Kidney glomerular epithelial cell (primary cell): Measurements from ENCODE around the gene PLA2G4C.
"Not testable (repeated sequence)": the region's sequence is repeated elsewhere in the genome, so short reads cannot be mapped to it uniquely, and the experiment has no call there.

ENCODE experiments used
- DNase-seq: peaks from one replicate; lab custom pipeline; 2025; lab: John Stamatoyannopoulos, UW

The PLA2G4C gene

DNA sequence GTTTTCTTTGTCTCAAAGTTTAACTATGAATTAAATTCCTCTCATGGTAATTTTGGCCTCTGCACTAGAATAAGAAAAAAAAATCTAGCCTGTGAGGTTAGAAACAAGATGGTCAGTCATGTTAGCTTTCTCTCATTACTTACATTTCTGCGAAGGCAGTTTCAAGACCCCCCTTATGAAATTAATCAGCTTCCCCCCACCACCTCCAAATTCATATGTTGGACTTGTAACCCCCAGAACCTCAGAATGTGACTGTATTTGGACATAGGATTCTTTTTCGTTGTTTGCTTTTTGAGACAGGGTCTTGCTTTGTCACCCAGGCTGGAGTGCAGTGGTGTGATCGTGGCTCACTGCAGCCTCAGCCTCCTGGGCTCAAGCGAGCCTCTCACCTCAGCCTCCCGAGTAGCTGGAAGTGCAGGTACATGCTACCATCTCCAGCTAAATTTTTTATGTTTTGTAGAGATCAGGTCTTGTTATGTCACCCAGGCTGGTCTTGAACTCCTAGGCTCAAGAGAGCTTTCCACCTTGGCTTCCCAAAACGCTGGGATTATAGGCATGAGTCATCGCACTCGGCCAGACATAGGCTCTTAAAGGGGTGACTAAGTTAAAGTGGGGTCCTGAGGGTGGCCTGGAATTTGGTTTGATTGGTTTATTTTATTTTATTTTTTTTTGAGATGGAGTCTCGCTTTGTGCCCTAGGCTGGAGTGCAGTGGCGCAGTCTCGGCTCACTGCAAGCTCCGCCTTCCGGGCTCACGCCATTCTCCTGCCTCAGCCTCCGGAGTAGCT lies 1.4 kb downstream of the PLA2G4C start:
- no peak for DNase-seq

GRCh38 chr19:48103922-48104321 lies 6.7 kb downstream of the PLA2G4C start:
- DNase-seq = no peak

DNA sequence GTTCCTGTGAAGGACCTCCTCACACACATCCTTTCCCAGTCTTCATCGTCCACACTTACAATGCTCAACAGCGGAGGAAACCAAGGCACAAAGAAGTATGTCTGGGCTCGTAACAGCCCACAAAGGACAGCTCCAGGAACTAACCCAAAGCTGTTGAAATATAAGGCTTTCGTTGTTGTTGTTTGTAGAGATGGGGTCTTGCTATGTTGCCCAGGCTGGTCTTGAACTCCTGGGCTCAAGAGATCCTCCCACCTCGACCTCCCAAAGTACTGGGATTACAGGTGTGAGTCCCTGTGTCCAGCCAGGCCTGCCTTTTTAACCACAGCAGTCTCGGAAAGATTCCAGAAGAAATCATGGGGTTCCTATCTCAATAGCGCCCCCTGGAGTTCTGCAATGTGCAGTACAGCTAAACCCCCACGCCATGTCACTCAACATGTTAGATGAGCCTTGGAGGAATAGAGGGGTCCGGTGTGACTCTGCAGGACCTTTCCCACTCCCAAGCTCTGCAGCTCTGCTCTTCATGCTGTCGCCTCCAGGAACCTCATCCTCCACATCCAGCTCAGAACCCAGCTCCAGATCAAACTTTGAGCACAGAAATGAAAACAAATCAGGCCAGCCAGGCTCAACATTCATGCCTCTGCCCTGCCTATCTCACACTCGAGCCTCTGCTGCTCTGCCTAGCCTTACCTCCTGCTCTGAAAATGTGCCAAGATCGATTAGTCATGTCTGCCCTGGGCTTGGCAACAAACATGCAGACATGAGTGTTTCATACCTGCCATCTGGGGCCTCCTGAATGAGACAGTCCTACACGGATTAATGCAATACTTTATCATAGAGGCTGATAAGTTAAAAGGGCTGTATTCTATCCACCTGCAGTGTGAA lies 7.5 kb downstream of the PLA2G4C start:
- no peak for DNase-seq

GRCh38 chr19:48095612-48096175 lies 14.9 kb downstream of the PLA2G4C start:
- DNase-seq = no peak

DNA sequence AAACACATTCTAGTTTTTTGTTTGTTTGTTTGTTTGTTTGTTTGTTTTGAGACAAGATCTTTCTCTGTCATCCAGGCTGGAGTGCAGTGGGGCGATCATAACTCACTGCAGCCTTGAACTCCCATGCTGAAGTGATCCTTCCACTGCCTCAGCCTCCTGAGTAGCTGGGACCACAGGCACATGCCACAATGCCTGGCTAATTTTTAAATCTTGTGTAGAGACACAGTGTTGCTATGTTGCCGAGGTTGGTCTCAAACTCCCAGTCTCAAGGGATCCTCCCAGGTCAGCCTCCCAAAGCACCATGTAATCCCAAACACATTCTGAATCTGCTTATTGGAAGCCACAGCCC lies 15.8 kb downstream of the PLA2G4C start:
- DNase-seq = no peak

DNA sequence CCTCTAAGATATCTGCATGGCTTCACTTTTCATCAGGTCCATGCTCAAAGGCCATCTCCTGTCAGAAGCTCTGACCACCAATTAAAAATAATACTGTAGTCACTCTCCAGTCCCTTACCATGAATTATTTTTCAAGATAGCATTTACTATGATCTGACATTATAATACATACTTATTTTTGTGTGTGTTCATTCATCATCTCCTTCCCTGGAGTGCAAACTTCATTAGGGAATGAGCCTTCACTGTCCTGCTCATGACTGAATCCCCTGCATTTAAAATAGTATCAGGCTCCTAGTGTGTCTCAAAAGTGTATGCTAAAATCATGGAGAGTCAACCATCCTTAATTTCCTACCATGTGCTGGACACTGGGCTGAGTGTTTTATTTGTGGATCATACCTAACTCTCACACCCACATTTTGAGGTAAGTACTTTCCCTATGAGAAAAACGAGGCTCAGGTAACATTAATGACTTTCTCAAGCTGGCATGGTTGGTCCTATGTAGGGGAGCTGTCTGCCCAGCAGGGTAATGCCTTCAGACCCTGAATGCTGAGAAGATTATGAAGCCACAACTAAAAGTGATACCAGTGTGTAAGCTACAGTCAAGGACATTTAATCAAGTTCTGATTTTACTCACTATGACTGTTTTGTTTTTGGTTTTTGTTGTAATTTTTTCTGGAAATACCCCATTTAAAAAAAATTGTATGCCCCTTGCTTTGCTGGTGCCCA lies 16.3 kb downstream of the PLA2G4C start:
- DNase-seq = no peak

GRCh38 chr19:48091111-48091718 lies 19.4 kb downstream of the PLA2G4C start:
- DNase-seq = not testable (repeated sequence)

- no peak for DNase-seq
Observed at GRCh38 chr19:48090281-48090802, 20.3 kb downstream of the PLA2G4C start.

DNA sequence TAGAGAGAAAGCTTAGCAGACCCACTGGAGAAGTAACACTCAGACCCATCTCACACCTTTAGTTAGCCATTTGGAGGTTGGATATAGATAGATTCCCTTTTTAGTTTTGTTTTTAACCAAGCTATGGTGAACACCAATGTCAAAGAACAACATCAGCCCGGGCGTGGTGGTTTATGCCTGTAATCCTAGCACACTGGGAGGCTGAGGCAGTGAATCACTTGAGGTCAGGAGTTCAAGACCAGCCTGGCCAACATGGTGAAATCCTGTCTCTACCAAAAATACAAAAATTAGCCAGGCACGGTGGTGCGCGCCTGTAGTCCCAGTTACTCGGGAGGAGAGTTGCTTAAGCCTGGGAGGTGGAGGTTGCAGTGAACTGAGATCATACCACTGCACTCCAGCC lies 21.6 kb downstream of the PLA2G4C start:
- DNase-seq = not testable (repeated sequence)

GRCh38 chr19:48085904-48086864 lies 24.4 kb downstream of the PLA2G4C start:
- no peak for DNase-seq

GRCh38 chr19:48085076-48085475 lies 25.5 kb downstream of the PLA2G4C start:
- no peak for DNase-seq

DNA sequence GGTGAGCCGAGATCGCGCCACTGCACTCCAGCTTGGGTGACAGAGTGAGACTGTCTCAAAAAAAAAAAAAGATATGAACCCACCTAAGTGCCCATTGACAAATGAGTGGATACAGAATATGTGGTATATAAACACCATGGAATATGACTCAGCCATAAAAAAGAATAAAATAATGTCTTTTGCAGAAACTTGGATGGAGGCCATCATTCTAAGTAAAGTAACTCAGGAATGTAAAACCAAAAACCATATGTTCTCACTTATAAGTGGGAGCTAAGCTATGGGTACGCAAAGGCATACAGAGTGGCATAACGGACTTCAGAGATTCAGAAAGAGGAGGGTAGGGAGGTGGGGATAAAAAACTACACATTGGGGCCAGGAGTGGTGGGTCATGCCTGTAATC lies 29.5 kb downstream of the PLA2G4C start:
- no peak for DNase-seq

GRCh38 chr19:48070177-48070769 lies 40.3 kb downstream of the PLA2G4C start:
- DNase-seq = not testable (repeated sequence)

DNA sequence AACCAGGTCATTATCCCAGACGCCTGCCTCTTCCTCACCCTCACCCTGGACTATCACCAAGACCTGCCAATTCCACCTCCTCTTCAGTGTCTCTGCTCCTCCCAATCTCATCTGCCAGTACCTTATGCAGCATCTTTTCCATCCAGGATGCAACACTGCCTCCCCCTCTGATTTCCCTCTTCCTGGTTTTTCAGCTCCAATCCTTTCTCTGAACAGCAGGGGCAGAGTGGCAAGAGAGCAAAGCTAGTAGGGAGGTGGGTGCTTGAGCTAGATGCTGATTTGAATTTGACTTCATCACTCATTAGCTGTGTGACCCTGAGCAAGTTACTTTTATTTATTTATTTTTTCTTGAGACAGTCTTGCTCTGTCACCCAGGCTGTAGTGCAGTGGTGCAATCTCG lies 41.2 kb downstream of the PLA2G4C start:
- no peak for DNase-seq

DNA sequence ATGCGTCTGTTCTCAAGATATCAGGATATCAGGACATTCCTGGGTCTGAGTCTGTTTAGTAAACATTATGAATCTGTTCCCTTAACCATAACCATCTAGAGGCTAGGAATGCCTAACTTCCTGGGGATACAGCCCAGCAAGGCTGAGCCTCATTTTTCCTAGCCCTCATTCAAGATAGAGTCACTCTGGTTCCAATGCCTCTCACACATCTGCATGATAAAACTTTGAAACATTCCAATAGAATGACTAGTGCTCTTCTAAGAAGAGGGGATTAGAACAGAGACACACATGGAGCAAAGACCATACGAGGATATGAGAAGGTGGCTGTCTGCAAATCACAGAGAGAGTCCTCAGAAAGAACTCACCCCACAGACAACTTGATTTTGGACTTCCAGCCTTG lies 46.1 kb downstream of the PLA2G4C start:
- DNase-seq = no peak

- no peak for DNase-seq
Observed at GRCh38 chr19:48061401-48062344, 48.9 kb downstream of the PLA2G4C start.

DNA sequence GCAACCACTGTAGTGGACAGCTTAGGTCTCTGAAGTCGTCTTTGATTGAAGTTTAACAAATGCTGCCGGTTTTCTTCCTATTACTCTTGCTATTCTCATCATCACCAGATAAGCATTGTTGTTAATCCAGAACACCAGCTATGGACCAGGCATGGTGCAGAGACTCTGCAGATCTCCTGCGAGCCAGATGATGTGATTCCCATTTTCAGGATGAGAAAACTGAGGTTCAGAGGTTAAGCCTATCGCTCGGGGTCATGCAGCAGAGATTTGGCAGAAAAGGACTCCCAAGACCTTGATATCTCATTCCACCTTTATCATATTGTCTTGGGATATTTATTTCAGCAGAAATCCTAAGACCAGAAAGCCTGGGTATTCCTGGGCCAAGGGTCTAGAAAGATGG lies 50.2 kb downstream of the PLA2G4C start:
- no peak for DNase-seq

DNA sequence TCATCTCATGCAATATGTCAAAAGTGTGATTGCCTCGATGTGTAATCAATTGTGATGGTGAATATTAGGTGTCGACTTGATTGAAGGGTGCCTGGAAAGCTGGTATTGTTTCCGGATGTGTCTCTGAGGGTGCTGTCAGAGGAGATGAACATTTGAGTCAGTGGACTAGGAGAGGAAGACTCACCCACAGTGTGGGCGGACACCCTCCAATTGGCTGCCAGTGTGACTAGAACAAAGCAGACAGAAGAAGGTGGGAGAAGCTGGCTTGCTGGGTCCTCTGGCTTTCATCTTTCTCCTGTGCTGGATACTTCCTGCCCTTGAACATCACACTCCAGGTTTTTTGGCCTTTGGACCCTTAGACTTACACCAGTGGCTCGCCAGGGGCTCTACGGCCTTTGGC lies 51.3 kb downstream of the PLA2G4C start:
- no peak for DNase-seq

DNA sequence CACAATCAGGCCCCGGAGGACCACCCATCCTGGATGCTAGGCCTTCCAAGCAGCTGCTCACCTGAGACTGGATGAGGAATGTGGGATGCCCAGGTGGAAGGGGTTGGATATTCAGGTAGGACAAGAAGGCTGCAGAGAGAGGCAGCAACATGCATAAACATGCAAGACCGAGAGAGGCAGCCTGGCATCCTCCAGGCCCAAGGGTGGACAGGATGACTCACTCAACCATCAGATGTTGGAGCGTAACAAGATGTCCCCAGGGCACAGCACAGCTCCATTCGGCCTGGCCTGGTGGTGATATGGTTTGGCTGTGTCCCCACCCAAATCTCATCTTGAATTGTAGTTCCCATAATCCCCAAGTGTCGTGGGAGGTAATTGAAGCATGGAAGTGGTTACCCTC lies 56.8 kb downstream of the PLA2G4C start:
- no peak for DNase-seq
